ENCODE data around the gene AGMO.

DNA sequence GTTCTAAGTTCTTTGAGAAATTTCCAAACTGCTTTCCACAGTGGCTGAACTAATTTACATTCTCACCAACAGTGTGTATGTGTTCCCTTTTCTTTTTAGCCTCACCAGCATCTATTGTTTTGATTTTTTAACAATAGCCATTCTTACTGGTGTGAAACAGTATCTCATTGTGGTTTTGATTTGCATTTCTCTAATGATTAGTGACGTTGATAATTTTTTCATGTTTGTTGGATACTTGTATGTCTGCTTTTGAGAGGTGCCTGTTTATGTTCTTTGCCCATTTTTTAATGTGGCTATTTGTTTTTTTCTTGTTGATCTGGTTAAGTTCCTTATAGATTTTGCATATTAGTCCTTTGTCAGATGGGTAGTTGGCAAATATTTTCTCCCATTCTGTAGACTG is 191.4 kb downstream of the AGMO start:
- TF ChIP-seq, protein P1, sequence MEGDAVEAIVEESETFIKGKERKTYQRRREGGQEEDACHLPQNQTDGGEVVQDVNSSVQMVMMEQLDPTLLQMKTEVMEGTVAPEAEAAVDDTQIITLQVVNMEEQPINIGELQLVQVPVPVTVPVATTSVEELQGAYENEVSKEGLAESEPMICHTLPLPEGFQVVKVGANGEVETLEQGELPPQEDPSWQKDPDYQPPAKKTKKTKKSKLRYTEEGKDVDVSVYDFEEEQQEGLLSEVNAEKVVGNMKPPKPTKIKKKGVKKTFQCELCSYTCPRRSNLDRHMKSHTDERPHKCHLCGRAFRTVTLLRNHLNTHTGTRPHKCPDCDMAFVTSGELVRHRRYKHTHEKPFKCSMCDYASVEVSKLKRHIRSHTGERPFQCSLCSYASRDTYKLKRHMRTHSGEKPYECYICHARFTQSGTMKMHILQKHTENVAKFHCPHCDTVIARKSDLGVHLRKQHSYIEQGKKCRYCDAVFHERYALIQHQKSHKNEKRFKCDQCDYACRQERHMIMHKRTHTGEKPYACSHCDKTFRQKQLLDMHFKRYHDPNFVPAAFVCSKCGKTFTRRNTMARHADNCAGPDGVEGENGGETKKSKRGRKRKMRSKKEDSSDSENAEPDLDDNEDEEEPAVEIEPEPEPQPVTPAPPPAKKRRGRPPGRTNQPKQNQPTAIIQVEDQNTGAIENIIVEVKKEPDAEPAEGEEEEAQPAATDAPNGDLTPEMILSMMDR (conservative IDR thresholded peaks at IDR 0.05; ENCODE audit: low read length) = no peak
- no peak for TF ChIP-seq EZH2phosphoT487 (IDR thresholded peaks at IDR 0.05; ENCODE audit: borderline replicate concordance)

Data from Loucy (cell line).